ENCODE data around the gene TMEM132D. TPM values are rescaled to one million over a fixed set of nuclear protein-coding genes. Genes with fewer than 3 reads are reported as not detected.

Gene TMEM132D
- not detected in 5 replicates for total RNA-seq (2022; extraction: Qiagen RNA extraction)

GRCh38 chr12:129903956-129904829, at the start of gene TMEM132D:
TSS of gene TMEM132D (minus strand) at chr12:129904025.

Measured in A549 treated with CORT108297 at 1 μM for 4 hours (cell line).